B cell (primary cell): ENCODE measurements around the gene ERAS. TPM values are rescaled to one million over a fixed set of nuclear protein-coding genes. Genes with fewer than 3 reads are reported as not detected.
"Not testable (repeated sequence)": the region's sequence is repeated elsewhere in the genome, so short reads cannot be mapped to it uniquely, and the experiment has no call there.

Experiments used
- ATAC-seq: fragments of 200-7000 bp; cut with Tn5 transposase; one replicate; pipeline ENCODE4 v1.10.0; 2021; ENCODE audit warnings: low read depth, mild to moderate bottlenecking, moderate number of reproducible peaks, moderate library complexity
- CTCF ChIA-PET: fragments of 350-600 bp; sonication (Branson Sonifier 250); formaldehyde crosslinking; loops from one replicate; lab custom pipeline; 2021; ENCODE audit warnings: antibody characterized with exemption, inconsistent platforms; lab: Charles Lee
- POLR2A ChIA-PET: fragments of 350-600 bp; sonication (Branson Sonifier 250); formaldehyde crosslinking; loops from one replicate; lab custom pipeline; 2021; ENCODE audit warnings: antibody characterized with exemption; lab: Charles Lee
- DNase-seq: peaks from one replicate; pipeline ENCODE4 v3.0.0; 2013
- H2AFZ ChIP-seq: 2 replicates; pipeline ENCODE4 v1.6.1; 2012; ENCODE audit warnings: mild to moderate bottlenecking, low read depth, low read length; ENCODE audit not compliant: insufficient read depth, poor library complexity, severe bottlenecking
- H3K27ac ChIP-seq, 2 donors: 1 replicate in 1 of 2; 2 replicates in 1 of 2; pipeline ENCODE4 v1.5.1; 2012 to 2013; ENCODE audit warnings: low read length in 2 of 2, mild to moderate bottlenecking in 2 of 2, moderate library complexity in 1 of 2
- H3K27me3 ChIP-seq, 4 experiments: fragments of 200-600 bp in 1 of 4; sonication (generic) in 1 of 4; replicated peaks in 1 of 4; 1 replicate in 2 of 4; 2 replicates in 2 of 4; pipeline versions ENCODE4 v1.6.1 to v1.7.0; 2013 to 2016; ENCODE audit warnings: low read length in 3 of 4, mild to moderate bottlenecking in 2 of 4, mixed read lengths in 1 of 4, moderate library complexity in 1 of 4; ENCODE audit not compliant: insufficient read depth in 4 of 4, control insufficient read depth in 3 of 4; ENCODE audit errors: control extremely low read depth in 1 of 4
- H3K36me3 ChIP-seq, 2 experiments: replicated peaks in 1 of 2; 1 replicate in 1 of 2; 2 replicates in 1 of 2; pipeline versions ENCODE4 v1.6.1 to v1.7.1; 2013; ENCODE audit warnings: low read length in 1 of 2; ENCODE audit not compliant: insufficient read depth in 2 of 2, control insufficient read depth in 1 of 2; ENCODE audit errors: control extremely low read depth in 1 of 2, extremely low read depth in 1 of 2
- H3K4me1 ChIP-seq, 2 donors: fragments of 200-600 bp in 1 of 2; sonication (generic) in 1 of 2; 1 replicate in 1 of 2; 2 replicates in 1 of 2; pipeline versions ENCODE4 v1.5.1 to v1.6.1; 2013 to 2017; ENCODE audit warnings: low read length in 2 of 2; ENCODE audit not compliant: control insufficient read depth in 2 of 2, insufficient read depth in 2 of 2
- H3K4me2 ChIP-seq: replicated peaks from 2 replicates; pipeline ENCODE3; 2012; ENCODE audit warnings: mild to moderate bottlenecking, low read depth, low read length; ENCODE audit not compliant: poor library complexity, severe bottlenecking
- H3K4me3 ChIP-seq, 5 experiments: fragments of 200-600 bp in 1 of 5; sonication (generic) in 1 of 5; 1 replicate in 3 of 5; 2 replicates in 2 of 5; pipeline versions ENCODE4 v1.5.1 to v1.7.0; 2011 to 2016; ENCODE audit warnings: low read length in 4 of 5, mild to moderate bottlenecking in 4 of 5, low read depth in 2 of 5, control low read depth in 1 of 5, moderate library complexity in 1 of 5; ENCODE audit not compliant: insufficient read depth in 1 of 5; ENCODE audit errors: control extremely low read depth in 1 of 5, extremely low read depth in 1 of 5
- H3K79me2 ChIP-seq: fragments of 200-600 bp; sonication (generic); one replicate; pipeline ENCODE4 v1.6.0; 2016; ENCODE audit warnings: low read length; ENCODE audit not compliant: control insufficient read depth, insufficient read depth
- H3K9ac ChIP-seq: fragments of 200-600 bp; sonication (generic); 2 replicates; pipeline ENCODE4 v1.6.1; 2017; ENCODE audit warnings: mild to moderate bottlenecking, low read length, moderate library complexity
- H3K9me3 ChIP-seq, 3 donors: one replicate each; pipeline versions ENCODE4 v1.6.1 to v1.7.1; 2013; ENCODE audit warnings: low read length in 2 of 3; ENCODE audit not compliant: control insufficient read depth in 2 of 3, insufficient read depth in 1 of 3; ENCODE audit errors: control extremely low read depth in 1 of 3
- H4K20me1 ChIP-seq: 2 replicates; pipeline ENCODE4 v1.6.0; 2012; ENCODE audit warnings: mild to moderate bottlenecking, low read length; ENCODE audit not compliant: insufficient read depth, control insufficient read depth, poor library complexity, severe bottlenecking
- H3K27ac Mint-ChIP-seq: one replicate; pipeline ENCODE4 v1.8.0; 2021; ENCODE audit warnings: mixed read lengths
- H3K27me3 Mint-ChIP-seq: one replicate; pipeline ENCODE4 v1.8.0; 2021; ENCODE audit warnings: mixed read lengths
- H3K4me1 Mint-ChIP-seq: one replicate; pipeline ENCODE4 v1.8.0; 2021; ENCODE audit warnings: mixed read lengths
- H3K4me3 Mint-ChIP-seq: one replicate; pipeline ENCODE4 v1.8.0; 2021; ENCODE audit warnings: mixed read lengths
- H3K9me3 Mint-ChIP-seq: one replicate; pipeline ENCODE4 v1.8.0; 2022; ENCODE audit warnings: mixed read lengths; ENCODE audit not compliant: insufficient read depth
- EZH2 ChIP-seq: IDR thresholded peaks from 2 replicates; pipeline ENCODE4 v1.6.1; 2012; ENCODE audit warnings: borderline replicate concordance, low read depth, mild to moderate bottlenecking, moderate library complexity, low read length; ENCODE audit not compliant: insufficient read depth, poor library complexity, severe bottlenecking
- WGBS: methylation state at CpG from one replicate; pipeline ENCODE4 v1.1.5; 2013; ENCODE audit warnings: missing lambda C conversion rate; ENCODE audit not compliant: insufficient coverage; 5-methylcytosine and 5-hydroxymethylcytosine counted together
- intact Hi-C: fragments of 100-400 bp; cut with micrococcal nuclease; formaldehyde crosslinking; loops from one replicate; pipeline ENCODE4 v1.10.0; 2022
- polyA plus RNA-seq: library from polyadenylated mRNA; depleted of rRNA; stranded (reverse); fragments of >200 nt; gene quantifications from 2 replicates; pipeline ENCODE4 v1.2.3, GENCODE V29; 2012
- total RNA-seq, 2 donors: library from RNA; stranded (reverse); fragments of 120-200 nt in 1 of 2; gene quantifications; 1 replicate in 1 of 2; 2 replicates in 1 of 2; pipeline versions ENCODE4 v1.2.3 to v1.2.4, GENCODE V29; 2013 to 2022
- TF ChIP-seq, protein P1 (sequence below): fragments of 200-600 bp; IDR thresholded peaks from one replicate; pipeline ENCODE4 v1.8.0; 2022; ENCODE audit warnings: antibody characterized with exemption, mild to moderate bottlenecking

ERAS gene
- total and polyA plus RNA-seq, 2 donors (not counting 1 experiment from before 2014, with no cell fraction given): 0.09 TPM; not detected in 1

DNA sequence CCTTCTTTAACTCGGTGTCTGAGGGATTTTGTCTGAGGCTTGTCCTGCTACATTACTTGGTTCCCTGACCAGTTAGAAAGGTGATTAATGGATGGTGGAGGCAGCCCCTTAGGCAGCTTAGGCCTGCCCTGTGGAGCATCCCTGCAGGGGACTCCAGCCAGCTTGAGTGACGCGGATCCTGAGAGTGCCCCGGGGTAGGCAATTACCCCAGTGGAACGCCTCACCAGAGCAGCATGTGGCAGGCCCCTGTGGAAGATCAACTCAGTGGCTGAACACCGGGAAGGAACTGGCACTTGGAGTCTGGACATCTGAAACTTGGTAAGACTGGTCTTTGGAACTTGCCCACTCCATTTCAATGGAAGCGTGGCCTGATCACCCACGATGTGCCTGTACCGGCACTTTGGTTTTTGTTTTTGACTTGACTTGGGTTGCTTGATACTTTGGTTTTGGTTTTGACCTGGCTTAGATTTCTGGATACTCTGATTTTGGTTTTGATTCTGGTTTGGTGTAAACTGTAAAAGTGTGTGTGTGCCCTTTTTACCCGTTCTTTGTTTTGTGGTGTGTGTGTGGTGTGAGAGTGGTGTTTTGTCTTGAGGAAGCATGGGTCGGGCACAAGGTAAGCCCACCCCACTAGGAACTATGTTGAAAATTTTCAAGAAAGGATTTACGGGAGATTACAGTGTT is 27.9 kb downstream of the ERAS start:
- H3K9ac ChIP-seq, H3K79me2 ChIP-seq, H4K20me1 ChIP-seq, H3K27me3 ChIP-seq, H3K4me1 ChIP-seq, ATAC-seq, H3K27me3 Mint-ChIP-seq, H3K4me3 Mint-ChIP-seq, H3K4me1 Mint-ChIP-seq, intact Hi-C loops, H3K9me3 Mint-ChIP-seq, H3K27ac Mint-ChIP-seq, H3K4me2 ChIP-seq, H3K36me3 ChIP-seq, DNase-seq, H3K4me3 ChIP-seq, H3K27ac ChIP-seq, POLR2A ChIA-PET, CTCF ChIA-PET, H3K9me3 ChIP-seq, H2AFZ ChIP-seq: not testable (repeated sequence)
- WGBS: 100% methylated on average over 1 of the region's 12 CpGs

DNA sequence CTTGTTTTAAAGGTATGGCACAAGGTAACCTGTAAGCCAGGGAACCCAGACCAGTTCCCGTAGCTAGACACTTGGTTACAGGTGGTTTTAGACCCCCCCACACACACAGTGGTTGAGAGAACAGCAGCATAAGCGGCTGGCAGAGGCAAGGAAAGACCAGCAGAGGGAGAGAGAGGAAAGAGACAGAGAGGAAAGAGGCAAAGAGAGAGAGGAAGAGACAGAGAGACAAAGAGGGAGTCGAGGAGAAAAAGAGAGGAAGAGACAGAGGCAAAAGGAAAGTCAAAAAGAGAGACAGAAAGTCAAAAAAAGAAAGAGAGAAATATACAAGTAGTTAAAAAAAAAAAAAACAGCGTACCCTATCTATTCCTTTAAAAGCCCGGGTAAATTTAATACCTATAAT is 28.6 kb downstream of the ERAS start:
- Mint-ChIP-seq H3K27me3 (peaks cover 10% of the 10 kb centered on the region), H3K9me3 (no peaks in the 10 kb centered on the region), H3K4me1 (no peaks in the 10 kb centered on the region), H3K4me3 (no peak overlapping the region), H3K27ac (no peak overlapping the region)
- no peaks in the 10 kb centered on the region for H3K36me3 ChIP-seq
- H3K4me3 ChIP-seq: no peak overlapping the region
- WGBS: no CpG with 5 or more reads among the region's 5 CpGs
- H3K27ac ChIP-seq: no peak overlapping the region
- ChIA-PET CTCF (no interaction called here), POLR2A (no interaction called here)
- no peaks in the 10 kb centered on the region for H3K9me3 ChIP-seq
- intact Hi-C loops: no loop called here
- no peak for TF ChIP-seq EZH2
- TF ChIP-seq, protein P1, sequence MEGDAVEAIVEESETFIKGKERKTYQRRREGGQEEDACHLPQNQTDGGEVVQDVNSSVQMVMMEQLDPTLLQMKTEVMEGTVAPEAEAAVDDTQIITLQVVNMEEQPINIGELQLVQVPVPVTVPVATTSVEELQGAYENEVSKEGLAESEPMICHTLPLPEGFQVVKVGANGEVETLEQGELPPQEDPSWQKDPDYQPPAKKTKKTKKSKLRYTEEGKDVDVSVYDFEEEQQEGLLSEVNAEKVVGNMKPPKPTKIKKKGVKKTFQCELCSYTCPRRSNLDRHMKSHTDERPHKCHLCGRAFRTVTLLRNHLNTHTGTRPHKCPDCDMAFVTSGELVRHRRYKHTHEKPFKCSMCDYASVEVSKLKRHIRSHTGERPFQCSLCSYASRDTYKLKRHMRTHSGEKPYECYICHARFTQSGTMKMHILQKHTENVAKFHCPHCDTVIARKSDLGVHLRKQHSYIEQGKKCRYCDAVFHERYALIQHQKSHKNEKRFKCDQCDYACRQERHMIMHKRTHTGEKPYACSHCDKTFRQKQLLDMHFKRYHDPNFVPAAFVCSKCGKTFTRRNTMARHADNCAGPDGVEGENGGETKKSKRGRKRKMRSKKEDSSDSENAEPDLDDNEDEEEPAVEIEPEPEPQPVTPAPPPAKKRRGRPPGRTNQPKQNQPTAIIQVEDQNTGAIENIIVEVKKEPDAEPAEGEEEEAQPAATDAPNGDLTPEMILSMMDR: no peak
- no peak overlapping the region for H3K9ac ChIP-seq
- H3K79me2 ChIP-seq: no peaks in the 10 kb centered on the region
- H3K4me2 ChIP-seq: no peak overlapping the region
- no peaks in the 10 kb centered on the region for H3K4me1 ChIP-seq
- ATAC-seq (no peak), DNase-seq (no peak)
- no peaks in the 10 kb centered on the region for H3K27me3 ChIP-seq
- no peaks in the 10 kb centered on the region for H4K20me1 ChIP-seq
- no peak overlapping the region for H2AFZ ChIP-seq
